GM21825 (cell line): ENCODE results near the gene RARRES1.

Experiments used
- ATAC-seq: cut with Tn5 transposase; IDR thresholded peaks from one replicate; pipeline ENCODE4 v1.9.1; 2021; ENCODE audit warnings: mild to moderate bottlenecking, moderate library complexity; ENCODE audit not compliant: unreplicated experiment

RARRES1 gene

GRCh38 chr3:158766364-158766763 lies 34.1 kb upstream of the RARRES1 start:
- no peak for ATAC-seq

- no peak for ATAC-seq
These were observed 33.4 kb upstream of the RARRES1 start for GRCh38 chr3:158765518-158766205.

GRCh38 chr3:158763421-158763820 lies 31.2 kb upstream of the RARRES1 start:
- no peak for ATAC-seq

- ATAC-seq: no peak
These were observed 30.4 kb upstream of the RARRES1 start for GRCh38 chr3:158762701-158763100.

GRCh38 chr3:158761350-158761749 lies 29.1 kb upstream of the RARRES1 start:
- ATAC-seq: no peak

- no peak for ATAC-seq
These were observed 23.2 kb upstream of the RARRES1 start for GRCh38 chr3:158755421-158755820.

- ATAC-seq: no peak
These were observed 21.6 kb upstream of the RARRES1 start for GRCh38 chr3:158753854-158754253.

GRCh38 chr3:158751316-158751715 lies 19.1 kb upstream of the RARRES1 start:
- ATAC-seq: no peak

GRCh38 chr3:158750016-158750415 lies 17.8 kb upstream of the RARRES1 start:
- no peak for ATAC-seq

GRCh38 chr3:158749526-158749925 lies 17.3 kb upstream of the RARRES1 start:
- ATAC-seq: no peak

- no peak for ATAC-seq
These were observed 16.1 kb upstream of the RARRES1 start for GRCh38 chr3:158748237-158748828.

GRCh38 chr3:158747417-158747816 lies 15.2 kb upstream of the RARRES1 start:
- ATAC-seq: no peak

GRCh38 chr3:158745551-158745950 lies 13.3 kb upstream of the RARRES1 start:
- ATAC-seq: no peak

GRCh38 chr3:158744567-158745288 lies 12.5 kb upstream of the RARRES1 start:
- no peak for ATAC-seq

GRCh38 chr3:158743664-158744566 lies 11.7 kb upstream of the RARRES1 start:
- ATAC-seq: no peak

- no peak for ATAC-seq
These were observed 10.8 kb upstream of the RARRES1 start for GRCh38 chr3:158742871-158743663.

- no peak for ATAC-seq
These were observed 7.4 kb upstream of the RARRES1 start for GRCh38 chr3:158739661-158740060.

- no peak for ATAC-seq
These were observed 6.8 kb upstream of the RARRES1 start for GRCh38 chr3:158739078-158739477.

- no peak for ATAC-seq
These were observed 6.4 kb upstream of the RARRES1 start for GRCh38 chr3:158738653-158739052.

- ATAC-seq: no peak
These were observed 5.8 kb upstream of the RARRES1 start for GRCh38 chr3:158737976-158738615.
